ENCODE measurements around the gene CCDC192. TPM values are rescaled to one million over a fixed set of nuclear protein-coding genes. Genes with fewer than 3 reads are reported as not detected.

The CCDC192 gene
- total RNA-seq, 1 donor from 2014 or later, result not detected

- peak; percentile 65 for TF ChIP-seq CTCF (IDR thresholded peaks at IDR 0.05; ENCODE audit: borderline replicate concordance)
- Histone ChIP-seq H3K36me3 (no peaks in the 10 kb centered on the region), H3K4me1 (peaks cover 14% of the 10 kb centered on the region), H3K27ac (replicated peaks) (no peak overlapping the region), H3K9me3 (replicated peaks) (no peaks in the 10 kb centered on the region), H3K27me3 (ENCODE audit: low read depth) (no peaks in the 10 kb centered on the region), H3K4me3 (no peak overlapping the region)
- intact Hi-C loops (cut with micrococcal nuclease), result no loop called here
- DNase-seq, result no peak
Measured at GRCh38 chr5:127909066-127909465, 205.9 kb downstream of the CCDC192 start.

- peak overlapping the region; percentile 54 for H3K27ac ChIP-seq (replicated peaks)
- no peaks in the 10 kb centered on the region for H3K27me3 ChIP-seq (ENCODE audit: low read depth)
- no peak for TF ChIP-seq CTCF (IDR thresholded peaks at IDR 0.05; ENCODE audit: borderline replicate concordance)
- H3K4me3 ChIP-seq, result no peak overlapping the region
- peaks cover 14% of the 10 kb centered on the region for H3K4me1 ChIP-seq
- no peaks in the 10 kb centered on the region for H3K36me3 ChIP-seq
- no peak for DNase-seq
- intact Hi-C loops (cut with micrococcal nuclease), result no loop called here
- H3K9me3 ChIP-seq (replicated peaks), result no peaks in the 10 kb centered on the region
Measured at GRCh38 chr5:127909821-127910220, 206.6 kb downstream of the CCDC192 start.

GRCh38 chr5:127910307-127910956, 207.2 kb downstream of the CCDC192 start:
- intact Hi-C loops (cut with micrococcal nuclease), result no loop called here
- no peak for TF ChIP-seq CTCF (IDR thresholded peaks at IDR 0.05; ENCODE audit: borderline replicate concordance)
- H3K4me3 ChIP-seq, result no peak overlapping the region
- no peaks in the 10 kb centered on the region for H3K9me3 ChIP-seq (replicated peaks)
- no peak for DNase-seq
- peaks cover 14% of the 10 kb centered on the region for H3K4me1 ChIP-seq
- no peaks in the 10 kb centered on the region for H3K36me3 ChIP-seq
- no peaks in the 10 kb centered on the region for H3K27me3 ChIP-seq (ENCODE audit: low read depth)
- peak overlapping the region; percentile 54 for H3K27ac ChIP-seq (replicated peaks)

- H3K9me3 ChIP-seq (replicated peaks), result no peaks in the 10 kb centered on the region
- no peak for TF ChIP-seq CTCF (IDR thresholded peaks at IDR 0.05; ENCODE audit: borderline replicate concordance)
- intact Hi-C loops (cut with micrococcal nuclease), result no loop called here
- no peaks in the 10 kb centered on the region for H3K27me3 ChIP-seq (ENCODE audit: low read depth)
- no peaks in the 10 kb centered on the region for H3K36me3 ChIP-seq
- DNase-seq, result no peak
- peak overlapping the region; percentile 54 for H3K27ac ChIP-seq (replicated peaks)
- H3K4me3 ChIP-seq, result no peak overlapping the region
- peaks cover 14% of the 10 kb centered on the region for H3K4me1 ChIP-seq
Measured at GRCh38 chr5:127911619-127912018, 208.4 kb downstream of the CCDC192 start.

GRCh38 chr5:127912411-127912810, 209.2 kb downstream of the CCDC192 start:
- peaks cover 14% of the 10 kb centered on the region for H3K4me1 ChIP-seq
- H3K27ac ChIP-seq (replicated peaks), result no peak overlapping the region
- no peak overlapping the region for H3K4me3 ChIP-seq
- no peaks in the 10 kb centered on the region for H3K9me3 ChIP-seq (replicated peaks)
- TF ChIP-seq CTCF (IDR thresholded peaks at IDR 0.05; ENCODE audit: borderline replicate concordance), result no peak
- intact Hi-C loops (cut with micrococcal nuclease), result no loop called here
- H3K27me3 ChIP-seq (ENCODE audit: low read depth), result no peaks in the 10 kb centered on the region
- H3K36me3 ChIP-seq, result no peaks in the 10 kb centered on the region
- DNase-seq, result no peak
